ENCODE data around the gene CCDC188.

The CCDC188 gene

GRCh38 chr22:20140107-20140445 is 10.8 kb downstream of the CCDC188 start:
- H3K4me2 ChIP-seq (ENCODE audit: low read length) = no peak overlapping the region
- no peak overlapping the region for H3K4me3 ChIP-seq (ENCODE audit: low read depth, low read length, poor library complexity, severe bottlenecking)
- H3K36me3 ChIP-seq (ENCODE audit: insufficient read depth, low read length) = no peaks in the 10 kb centered on the region
- H2AFZ ChIP-seq (ENCODE audit: low read length) = no peak overlapping the region
- no peaks in the 10 kb centered on the region for H3K9me2 ChIP-seq (ENCODE audit: low read depth, low read length)
- H3F3A ChIP-seq (ENCODE audit: insufficient read depth, low read length) = no peaks in the 10 kb centered on the region
- TF ChIP-seq EZH2 (IDR thresholded peaks at IDR 0.05; ENCODE audit: borderline replicate concordance, low read length) = no peak
- TF ChIP-seq, protein P1, sequence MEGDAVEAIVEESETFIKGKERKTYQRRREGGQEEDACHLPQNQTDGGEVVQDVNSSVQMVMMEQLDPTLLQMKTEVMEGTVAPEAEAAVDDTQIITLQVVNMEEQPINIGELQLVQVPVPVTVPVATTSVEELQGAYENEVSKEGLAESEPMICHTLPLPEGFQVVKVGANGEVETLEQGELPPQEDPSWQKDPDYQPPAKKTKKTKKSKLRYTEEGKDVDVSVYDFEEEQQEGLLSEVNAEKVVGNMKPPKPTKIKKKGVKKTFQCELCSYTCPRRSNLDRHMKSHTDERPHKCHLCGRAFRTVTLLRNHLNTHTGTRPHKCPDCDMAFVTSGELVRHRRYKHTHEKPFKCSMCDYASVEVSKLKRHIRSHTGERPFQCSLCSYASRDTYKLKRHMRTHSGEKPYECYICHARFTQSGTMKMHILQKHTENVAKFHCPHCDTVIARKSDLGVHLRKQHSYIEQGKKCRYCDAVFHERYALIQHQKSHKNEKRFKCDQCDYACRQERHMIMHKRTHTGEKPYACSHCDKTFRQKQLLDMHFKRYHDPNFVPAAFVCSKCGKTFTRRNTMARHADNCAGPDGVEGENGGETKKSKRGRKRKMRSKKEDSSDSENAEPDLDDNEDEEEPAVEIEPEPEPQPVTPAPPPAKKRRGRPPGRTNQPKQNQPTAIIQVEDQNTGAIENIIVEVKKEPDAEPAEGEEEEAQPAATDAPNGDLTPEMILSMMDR (IDR thresholded peaks at IDR 0.05; ENCODE audit: low read length) = no peak
- H3K4me1 ChIP-seq (ENCODE audit: insufficient read depth, low read length, severe bottlenecking) = peaks cover 14% of the 10 kb centered on the region
- H3K79me2 ChIP-seq (ENCODE audit: insufficient read depth, low read length) = no peaks in the 10 kb centered on the region
- H4K20me1 ChIP-seq (ENCODE audit: insufficient read depth, low read length) = no peaks in the 10 kb centered on the region
- H3K9me3 ChIP-seq (ENCODE audit: low read length) = no peaks in the 10 kb centered on the region
- H3K9ac ChIP-seq (ENCODE audit: low read length) = no peak overlapping the region
- no peaks in the 10 kb centered on the region for H3K27me3 ChIP-seq (ENCODE audit: insufficient read depth, low read length)
- no peak overlapping the region for H3K27ac ChIP-seq (ENCODE audit: low read depth, low read length, poor library complexity, severe bottlenecking)

DNA sequence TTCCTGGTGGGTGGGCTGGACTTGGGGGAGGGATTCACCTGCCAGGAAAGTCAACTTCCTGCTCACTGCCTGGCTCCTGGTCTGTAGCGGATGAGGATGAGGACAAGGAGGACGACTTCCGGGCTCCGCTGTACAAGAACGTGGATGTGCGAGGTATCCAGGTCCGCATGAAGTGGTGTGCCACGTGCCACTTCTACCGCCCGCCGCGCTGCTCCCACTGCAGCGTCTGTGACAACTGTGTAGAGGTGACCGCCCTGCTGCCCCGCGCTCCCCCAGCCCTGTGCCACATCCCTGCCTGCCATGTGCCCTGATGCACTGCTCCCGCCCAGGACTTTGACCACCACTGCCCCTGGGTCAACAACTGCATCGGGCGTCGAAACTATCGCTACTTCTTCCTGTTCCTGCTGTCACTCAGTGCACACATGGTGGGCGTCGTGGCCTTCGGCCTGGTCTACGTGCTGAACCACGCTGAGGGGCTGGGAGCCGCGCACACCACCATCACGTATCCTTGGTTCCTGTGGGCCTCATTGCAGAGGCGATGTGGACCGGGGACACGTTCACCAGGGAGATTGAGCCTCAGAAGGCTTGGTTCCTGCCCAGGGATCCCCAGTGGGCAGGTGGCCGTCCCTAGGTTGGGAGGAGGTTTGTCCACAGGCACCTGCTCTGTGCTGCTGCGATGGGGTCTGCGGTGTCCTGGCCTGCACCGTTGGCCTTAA is 11.3 kb downstream of the CCDC188 start:
- H3K9me3 ChIP-seq (ENCODE audit: low read length) = no peaks in the 10 kb centered on the region
- no peak overlapping the region for H3K9ac ChIP-seq (ENCODE audit: low read length)
- TF ChIP-seq, protein P1 (IDR thresholded peaks at IDR 0.05; ENCODE audit: low read length) = no peak
- TF ChIP-seq EZH2 (IDR thresholded peaks at IDR 0.05; ENCODE audit: borderline replicate concordance, low read length) = no peak
- no peaks in the 10 kb centered on the region for H3K27me3 ChIP-seq (ENCODE audit: insufficient read depth, low read length)
- no peaks in the 10 kb centered on the region for H4K20me1 ChIP-seq (ENCODE audit: insufficient read depth, low read length)
- no peaks in the 10 kb centered on the region for H3K36me3 ChIP-seq (ENCODE audit: insufficient read depth, low read length)
- H3K9me2 ChIP-seq (ENCODE audit: low read depth, low read length) = no peaks in the 10 kb centered on the region
- H3K4me2 ChIP-seq (ENCODE audit: low read length) = no peak overlapping the region
- no peak overlapping the region for H2AFZ ChIP-seq (ENCODE audit: low read length)
- H3F3A ChIP-seq (ENCODE audit: insufficient read depth, low read length) = no peaks in the 10 kb centered on the region
- H3K27ac ChIP-seq (ENCODE audit: low read depth, low read length, poor library complexity, severe bottlenecking) = no peak overlapping the region
- no peaks in the 10 kb centered on the region for H3K79me2 ChIP-seq (ENCODE audit: insufficient read depth, low read length)
- H3K4me3 ChIP-seq (ENCODE audit: low read depth, low read length, poor library complexity, severe bottlenecking) = no peak overlapping the region
- peaks cover 18% of the 10 kb centered on the region for H3K4me1 ChIP-seq (ENCODE audit: insufficient read depth, low read length, severe bottlenecking)

DNA sequence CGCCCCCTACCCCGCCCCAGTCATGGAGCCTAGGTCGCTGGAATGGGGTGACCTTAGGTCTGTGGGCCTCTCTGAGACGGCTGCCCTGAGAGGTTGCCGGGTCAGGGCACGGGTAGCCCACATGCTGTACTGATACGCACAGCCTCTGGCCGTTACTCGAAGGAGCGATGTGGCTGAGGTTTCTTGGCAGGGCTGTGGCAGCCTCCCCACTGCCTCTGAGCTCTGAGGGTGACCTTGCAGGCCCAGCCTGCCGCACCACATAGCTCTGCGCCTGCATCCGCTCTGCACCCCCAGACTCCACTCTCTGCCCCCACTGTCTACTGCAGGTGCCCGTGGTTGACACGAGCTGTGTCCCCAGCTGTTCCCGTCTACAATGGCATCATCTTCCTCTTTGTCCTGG is 12.0 kb downstream of the CCDC188 start:
- no peak overlapping the region for H3K27ac ChIP-seq (ENCODE audit: low read depth, low read length, poor library complexity, severe bottlenecking)
- H3K9me3 ChIP-seq (ENCODE audit: low read length) = no peaks in the 10 kb centered on the region
- H2AFZ ChIP-seq (ENCODE audit: low read length) = no peak overlapping the region
- no peaks in the 10 kb centered on the region for H4K20me1 ChIP-seq (ENCODE audit: insufficient read depth, low read length)
- H3F3A ChIP-seq (ENCODE audit: insufficient read depth, low read length) = no peaks in the 10 kb centered on the region
- H3K9ac ChIP-seq (ENCODE audit: low read length) = no peak overlapping the region
- no peaks in the 10 kb centered on the region for H3K36me3 ChIP-seq (ENCODE audit: insufficient read depth, low read length)
- H3K4me2 ChIP-seq (ENCODE audit: low read length) = no peak overlapping the region
- H3K4me1 ChIP-seq (ENCODE audit: insufficient read depth, low read length, severe bottlenecking) = peaks cover 18% of the 10 kb centered on the region
- no peaks in the 10 kb centered on the region for H3K79me2 ChIP-seq (ENCODE audit: insufficient read depth, low read length)
- no peak overlapping the region for H3K4me3 ChIP-seq (ENCODE audit: low read depth, low read length, poor library complexity, severe bottlenecking)
- TF ChIP-seq, protein P1 (IDR thresholded peaks at IDR 0.05; ENCODE audit: low read length) = no peak
- no peak for TF ChIP-seq EZH2 (IDR thresholded peaks at IDR 0.05; ENCODE audit: borderline replicate concordance, low read length)
- no peaks in the 10 kb centered on the region for H3K27me3 ChIP-seq (ENCODE audit: insufficient read depth, low read length)
- H3K9me2 ChIP-seq (ENCODE audit: low read depth, low read length) = no peaks in the 10 kb centered on the region

All from OCI-LY1 (cell line).